Progenitor cell of endocrine pancreas (in vitro differentiated cells): ENCODE data around the gene OBSCN. TPM values are rescaled to one million over a fixed set of nuclear protein-coding genes. Genes with fewer than 3 reads are reported as not detected.
A peak's percentile ranks its signal among the peaks of the same experiment; 100 is the strongest.
"Not testable (repeated sequence)": the region's sequence is repeated elsewhere in the genome, so short reads cannot be mapped to it uniquely, and the experiment has no call there.

ENCODE experiments used
- DNase-seq: peaks from one replicate; pipeline ENCODE4 v3.0.0; 2021; ENCODE audit warnings: low spot score; ENCODE audit not compliant: unreplicated experiment
- H3K27ac Mint-ChIP-seq: 2 replicates; pipeline ENCODE4 v1.8.0; 2021; ENCODE audit warnings: mild to moderate bottlenecking, moderate library complexity, mixed read lengths
- H3K27me3 Mint-ChIP-seq: 2 replicates; pipeline ENCODE4 v1.8.0; 2021; ENCODE audit warnings: mixed read lengths
- H3K36me3 Mint-ChIP-seq: 2 replicates; pipeline ENCODE4 v1.8.0; 2022; ENCODE audit warnings: mixed read lengths; ENCODE audit not compliant: insufficient read depth
- H3K4me1 Mint-ChIP-seq: 2 replicates; pipeline ENCODE4 v1.8.0; 2021; ENCODE audit warnings: low read depth, mixed read lengths
- H3K4me3 Mint-ChIP-seq: 2 replicates; pipeline ENCODE4 v1.8.0; 2021; ENCODE audit warnings: low read depth, mild to moderate bottlenecking, moderate library complexity, mixed read lengths
- H3K9me3 Mint-ChIP-seq: 2 replicates; pipeline ENCODE4 v1.8.0; 2021; ENCODE audit warnings: low read depth, mixed read lengths
- CTCF ChIP-seq: fragments of 200-600 bp; sonication (generic); IDR thresholded peaks from one replicate; pipeline ENCODE4 v1.5.0; 2021; ENCODE audit warnings: antibody characterized with exemption, mild to moderate bottlenecking; ENCODE audit not compliant: unreplicated experiment
- total RNA-seq: library from RNA; stranded (reverse); gene quantifications from 2 replicates; pipeline ENCODE4 v1.2.1, GENCODE V29; 2021

The OBSCN gene
- total RNA-seq, 1 donor from 2014 or later: 57.5 TPM

GRCh38 chr1:228263636-228264035 is 55.8 kb downstream of the OBSCN start:
- H3K27me3 Mint-ChIP-seq: no peaks in the 10 kb centered on the region
- H3K4me3 Mint-ChIP-seq: no peak overlapping the region
- H3K4me1 Mint-ChIP-seq: no peaks in the 10 kb centered on the region
- peaks cover 11% of the 10 kb centered on the region for H3K36me3 Mint-ChIP-seq
- DNase-seq: no peak
- H3K9me3 Mint-ChIP-seq: peaks cover 7% of the 10 kb centered on the region
- no peak overlapping the region for H3K27ac Mint-ChIP-seq
- no peak for TF ChIP-seq CTCF

- Mint-ChIP-seq H3K4me3 (no peak overlapping the region), H3K27ac (no peak overlapping the region), H3K36me3 (peaks cover 11% of the 10 kb centered on the region), H3K9me3 (peaks cover 7% of the 10 kb centered on the region), H3K27me3 (no peaks in the 10 kb centered on the region), H3K4me1 (no peaks in the 10 kb centered on the region)
- DNase-seq: no peak
- TF ChIP-seq CTCF: no peak
Observed at GRCh38 chr1:228264090-228264829, 56.4 kb downstream of the OBSCN start.

- Mint-ChIP-seq H3K27me3 (no peaks in the 10 kb centered on the region), H3K4me3 (no peak overlapping the region), H3K9me3 (peaks cover 7% of the 10 kb centered on the region), H3K4me1 (no peaks in the 10 kb centered on the region), H3K36me3 (peaks cover 11% of the 10 kb centered on the region), H3K27ac (no peak overlapping the region)
- DNase-seq: no peak
- TF ChIP-seq CTCF: no peak
Observed at GRCh38 chr1:228265167-228265566, 57.3 kb downstream of the OBSCN start.

- no peaks in the 10 kb centered on the region for H3K27me3 Mint-ChIP-seq
- H3K9me3 Mint-ChIP-seq: no peaks in the 10 kb centered on the region
- DNase-seq: no peak
- H3K27ac Mint-ChIP-seq: no peak overlapping the region
- H3K36me3 Mint-ChIP-seq: peaks cover 7% of the 10 kb centered on the region
- TF ChIP-seq CTCF: no peak
- no peaks in the 10 kb centered on the region for H3K4me1 Mint-ChIP-seq
- no peak overlapping the region for H3K4me3 Mint-ChIP-seq
Observed at GRCh38 chr1:228267962-228268880, 60.4 kb downstream of the OBSCN start.

- H3K4me1 Mint-ChIP-seq: no peaks in the 10 kb centered on the region
Observed at GRCh38 chr1:228268881-228269265, 61.0 kb downstream of the OBSCN start.

DNA sequence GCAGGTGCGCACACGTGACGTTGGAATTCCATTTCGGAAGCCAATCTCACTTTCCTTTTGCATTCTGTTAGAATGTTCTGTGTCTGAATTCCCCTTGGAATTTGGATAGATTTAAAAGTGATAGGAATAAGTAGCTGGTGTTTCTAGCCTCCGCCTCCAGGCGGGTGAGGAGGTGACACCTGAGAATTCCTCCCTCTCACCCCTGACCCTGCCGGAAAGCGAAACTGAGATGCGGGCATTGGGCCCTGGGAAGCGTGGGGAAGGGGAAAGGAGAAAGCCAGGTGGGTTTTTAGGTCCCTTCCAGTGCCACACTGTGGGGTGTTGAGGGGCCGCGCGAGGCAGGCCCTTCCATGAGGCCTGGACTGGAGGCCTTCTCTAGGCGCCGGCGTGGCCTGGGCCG is 61.6 kb downstream of the OBSCN start:
- not testable (repeated sequence) for H3K27me3 Mint-ChIP-seq, H3K9me3 Mint-ChIP-seq

More at GRCh38 chr1:228268881-228269265, 61.0 kb downstream of the OBSCN start:
- H3K27ac Mint-ChIP-seq: peak overlapping the region; percentile 69
- DNase-seq: no peak
- no peaks in the 10 kb centered on the region for H3K9me3 Mint-ChIP-seq
- H3K36me3 Mint-ChIP-seq: peaks cover 7% of the 10 kb centered on the region
- TF ChIP-seq CTCF: no peak
- H3K27me3 Mint-ChIP-seq: no peaks in the 10 kb centered on the region
- H3K4me3 Mint-ChIP-seq: no peak overlapping the region

More for the DNA sequence above, 61.6 kb downstream of the OBSCN start:
- not testable (repeated sequence) for H3K4me3 Mint-ChIP-seq, DNase-seq, H3K4me1 Mint-ChIP-seq, H3K27ac Mint-ChIP-seq, H3K36me3 Mint-ChIP-seq
